ENCODE measurements around the gene TTLL13. TPM values are rescaled to one million over a fixed set of nuclear protein-coding genes. Genes with fewer than 3 reads are reported as not detected.
A peak's percentile ranks its signal among the peaks of the same experiment; 100 is the strongest.

The TTLL13 gene
- total and polyA plus RNA-seq, 9 of the 15 experiments (the other 6 are each of a cell fraction or from before 2014, with no cell fraction given), result 0.05 to 0.24 (median 0.11) TPM; not detected in 1

- Histone ChIP-seq H3K36me3 (ENCODE audit: control insufficient read depth, insufficient read depth, low read length) (no peaks in the 10 kb centered on the region), H3K27ac (ENCODE audit: extremely low read depth, low read depth, low read length) (0 out of 3 replicates have a peak overlapping the region, but pooled peaks have one; percentile 8), H3K27me3 (ENCODE audit: control insufficient read depth in 2 of 2, insufficient read depth in 2 of 2, low read length in 2 of 2) (no peaks in the 10 kb centered on the region), H2AFZ (ENCODE audit: low read depth, low read length) (peak overlapping the region; percentile 97), H3K9me1 (ENCODE audit: control insufficient read depth, insufficient read depth, low read length) (peaks cover 3% of the 10 kb centered on the region), H3K79me2 (ENCODE audit: control insufficient read depth, insufficient read depth, low read length) (no peaks in the 10 kb centered on the region), H3K9ac (ENCODE audit: insufficient read depth in 1 of 2, low read depth in 2 of 2, low read length in 2 of 2) (no peak overlapping the region; a peak in 1 of 4 replicates), H3K4me1 (replicated peaks in 1 of 2; ENCODE audit: control insufficient read depth in 2 of 2, insufficient read depth in 2 of 2, low read length in 2 of 2) (peaks cover 10 to 16% of the 10 kb centered on the region in 2 experiments), H3K9me3 (replicated peaks; ENCODE audit: control insufficient read depth, insufficient read depth, low read depth, low read length) (no peaks in the 10 kb centered on the region), H4K20me1 (replicated peaks; ENCODE audit: control insufficient read depth, insufficient read depth, low read length) (no peaks in the 10 kb centered on the region), H3K4me3 (no peak overlapping the region), H3K4me2 (ENCODE audit: insufficient read depth, low read length) (peak overlapping the region; percentile 56; the same call in 1 of the 2 replicates)
- CTCF ChIA-PET (ENCODE audit: low intra/inter-chr PET ratio), result no interaction called here
- POLR2A ChIA-PET, result interaction anchor here (0.7 to 1.0 kb wide), 4 partner anchors 8 to 248 kb away, joined by 3 read pairs; no protein-coding TSS in a partner anchor
- in situ Hi-C loops (cut with MboI), result loop anchor here (25.0 kb wide), 1 partner anchor 935 kb away; no protein-coding TSS in a partner anchor
- ATAC-seq, result peak; percentile 22
- DNase-seq (ENCODE audit: extremely low read depth in 1 of 4, low spot score in 3 of 4), result no peak
- BruUV-seq (replicated peaks), result no TSS peak
- no peak for FAIRE-seq
- 38% methylated on average over 8 of the region's 8 CpGs for WGBS (ENCODE audit: insufficient coverage, low coverage, missing lambda C conversion rate)
- intact Hi-C loops (cut with micrococcal nuclease), result no loop called here
- TF ChIP-seq ZNF589 (CRISPR knock-in tag; IDR thresholded peaks at IDR 0.05; ENCODE audit: low read depth) (0 out of 2 replicates have a peak, but pooled peaks have one; percentile 2), LEF1 (IDR thresholded peaks at IDR 0.05) (no peak), PBX2 (CRISPR knock-in tag; IDR thresholded peaks at IDR 0.05; ENCODE audit: low read depth) (no peak), PBX2 (tag; conservative IDR thresholded peaks at IDR 0.05; ENCODE audit: low read depth) (no peak), L3MBTL2 (IDR thresholded peaks at IDR 0.05) (0 out of 2 replicates have a peak, but pooled peaks have one; percentile 10), ZKSCAN8 (CRISPR knock-in tag; IDR thresholded peaks at IDR 0.05) (peak; percentile 45; the same call in 1 of the 2 replicates), MEF2D (tag; conservative IDR thresholded peaks at IDR 0.05; ENCODE audit: low read depth) (0 out of 2 replicates have a peak, but pooled peaks have one; percentile 35), TAL1 (IDR thresholded peaks at IDR 0.05) (no peak), MYC (IDR thresholded peaks at IDR 0.05; ENCODE audit: low read depth, low read length) (peak; percentile 43; the same call in 1 of the 2 replicates), MYC (CRISPR knock-in tag; IDR thresholded peaks at IDR 0.05; ENCODE audit: borderline replicate concordance, low read depth) (no peak), MAX (CRISPR knock-in tag; IDR thresholded peaks at IDR 0.05) (peak; percentile 20; the same call in 1 of the 2 replicates)
Observed at GRCh38 chr15:90301707-90302300, 52.4 kb downstream of the TTLL13 start.

All from K562 (cell line).